ENCODE data around the gene LYZL1. TPM values are rescaled to one million over a fixed set of nuclear protein-coding genes. Genes with fewer than 3 reads are reported as not detected.
A peak's percentile ranks its signal among the peaks of the same experiment; 100 is the strongest.

The LYZL1 gene
- total and polyA plus RNA-seq, 7 donors = not detected

- ATAC-seq = no peak
Measured at GRCh38 chr10:29248158-29248557, 40.7 kb upstream of the LYZL1 start.

GRCh38 chr10:29249018-29249417 is 39.9 kb upstream of the LYZL1 start:
- Histone ChIP-seq H3K27me3 (ENCODE audit: insufficient read depth in 3 of 3, low read length in 2 of 3) (no peaks in the 10 kb centered on the region), H3K4me1 (no peaks in the 10 kb centered on the region), H3K4me3 (no peak overlapping the region), H3K9me3 (no peaks in the 10 kb centered on the region), H3K27ac (no peak overlapping the region), H3K36me3 (ENCODE audit: insufficient read depth in 1 of 2, low read depth in 1 of 2) (no peaks in the 10 kb centered on the region)
- no peak for ATAC-seq
- TF ChIP-seq CTCF (IDR thresholded peaks at IDR 0.05) = no peak
- 83 to 89% (median 87%) methylated on average over 5 of the region's 5 CpGs for WGBS, 3 donors
- intact Hi-C loops (cut with DNase I) = loop anchor here in 1 of 2 donors (10.0 kb wide), 1 partner anchor 586 kb away; no protein-coding TSS in a partner anchor
- DNase-seq = no peak

More at GRCh38 chr10:29248158-29248557, 40.7 kb upstream of the LYZL1 start:
- intact Hi-C loops (cut with DNase I) = loop anchor here in 1 of 2 donors (10.0 kb wide), 1 partner anchor 587 kb away; no protein-coding TSS in a partner anchor
- no peaks in the 10 kb centered on the region for H3K9me3 ChIP-seq
- H3K27me3 ChIP-seq (ENCODE audit: insufficient read depth in 3 of 3, low read length in 2 of 3) = no peaks in the 10 kb centered on the region
- no peaks in the 10 kb centered on the region for H3K4me1 ChIP-seq
- DNase-seq = no peak
- H3K27ac ChIP-seq = no peak overlapping the region
- H3K36me3 ChIP-seq (ENCODE audit: insufficient read depth in 1 of 2, low read depth in 1 of 2) = no peaks in the 10 kb centered on the region
- H3K4me3 ChIP-seq = no peak overlapping the region
- no peak for TF ChIP-seq CTCF (IDR thresholded peaks at IDR 0.05)

- intact Hi-C loops (cut with DNase I) = no loop called here
- Histone ChIP-seq H3K36me3 (ENCODE audit: insufficient read depth in 1 of 2, low read depth in 1 of 2) (no peaks in the 10 kb centered on the region), H3K27ac (no peak overlapping the region), H3K9me3 (no peaks in the 10 kb centered on the region), H3K27me3 (ENCODE audit: insufficient read depth in 3 of 3, low read length in 2 of 3) (no peaks in the 10 kb centered on the region), H3K4me1 (no peaks in the 10 kb centered on the region), H3K4me3 (no peak overlapping the region)
- no peak for TF ChIP-seq CTCF (IDR thresholded peaks at IDR 0.05)
- ATAC-seq = no peak
- 36 to 46% (median 40%) methylated on average over 1 of the region's 1 CpG for WGBS, 3 donors
- no peak for DNase-seq
Measured at GRCh38 chr10:29250066-29250465, 38.8 kb upstream of the LYZL1 start.

GRCh38 chr10:29252811-29253689 is 35.8 kb upstream of the LYZL1 start:
- peak; percentile 58 to 70 for DNase-seq
- Histone ChIP-seq H3K4me1 (peaks cover 14% of the 10 kb centered on the region), H3K27ac (no peak overlapping the region), H3K27me3 (ENCODE audit: insufficient read depth in 3 of 3, low read length in 2 of 3) (no peaks in the 10 kb centered on the region), H3K9me3 (no peaks in the 10 kb centered on the region), H3K36me3 (ENCODE audit: insufficient read depth in 1 of 2, low read depth in 1 of 2) (no peaks in the 10 kb centered on the region), H3K4me3 (no peak overlapping the region)
- no peak for TF ChIP-seq CTCF (IDR thresholded peaks at IDR 0.05)
- intact Hi-C loops (cut with DNase I) = no loop called here
- WGBS, 3 donors = 25 to 31% (median 27%) methylated on average over 18 of the region's 18 CpGs
- no peak for ATAC-seq
